ENCODE measurements around the gene KLHL33. TPM values are rescaled to one million over a fixed set of nuclear protein-coding genes. Genes with fewer than 3 reads are reported as not detected.

KLHL33 gene
- total RNA-seq, 1 donor from 2014 or later = 0.17 TPM

DNA sequence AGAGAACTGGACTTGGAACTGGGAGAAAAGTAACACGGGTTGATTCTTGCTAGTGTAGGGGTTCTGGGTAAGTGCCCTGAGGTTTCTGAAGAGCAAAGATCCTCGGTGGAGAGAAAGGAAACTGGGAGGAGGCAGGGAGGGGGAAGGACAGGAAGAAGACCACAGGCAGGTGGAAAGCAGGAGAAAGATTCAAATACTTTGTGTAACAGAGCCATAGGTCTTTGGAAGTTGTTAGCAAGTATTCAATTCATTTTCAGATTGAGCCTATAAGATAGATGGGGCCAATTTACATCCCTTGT lies 34.6 kb upstream of the KLHL33 start:
- peak overlapping the region; percentile 90 for H3K4me3 ChIP-seq (ENCODE audit: low read depth, low read length)
- no peak for DNase-seq (ENCODE audit: low read depth)
- TF ChIP-seq, protein P1, sequence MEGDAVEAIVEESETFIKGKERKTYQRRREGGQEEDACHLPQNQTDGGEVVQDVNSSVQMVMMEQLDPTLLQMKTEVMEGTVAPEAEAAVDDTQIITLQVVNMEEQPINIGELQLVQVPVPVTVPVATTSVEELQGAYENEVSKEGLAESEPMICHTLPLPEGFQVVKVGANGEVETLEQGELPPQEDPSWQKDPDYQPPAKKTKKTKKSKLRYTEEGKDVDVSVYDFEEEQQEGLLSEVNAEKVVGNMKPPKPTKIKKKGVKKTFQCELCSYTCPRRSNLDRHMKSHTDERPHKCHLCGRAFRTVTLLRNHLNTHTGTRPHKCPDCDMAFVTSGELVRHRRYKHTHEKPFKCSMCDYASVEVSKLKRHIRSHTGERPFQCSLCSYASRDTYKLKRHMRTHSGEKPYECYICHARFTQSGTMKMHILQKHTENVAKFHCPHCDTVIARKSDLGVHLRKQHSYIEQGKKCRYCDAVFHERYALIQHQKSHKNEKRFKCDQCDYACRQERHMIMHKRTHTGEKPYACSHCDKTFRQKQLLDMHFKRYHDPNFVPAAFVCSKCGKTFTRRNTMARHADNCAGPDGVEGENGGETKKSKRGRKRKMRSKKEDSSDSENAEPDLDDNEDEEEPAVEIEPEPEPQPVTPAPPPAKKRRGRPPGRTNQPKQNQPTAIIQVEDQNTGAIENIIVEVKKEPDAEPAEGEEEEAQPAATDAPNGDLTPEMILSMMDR (conservative IDR thresholded peaks at IDR 0.05; ENCODE audit: low read depth, low read length) = no peak

DNA sequence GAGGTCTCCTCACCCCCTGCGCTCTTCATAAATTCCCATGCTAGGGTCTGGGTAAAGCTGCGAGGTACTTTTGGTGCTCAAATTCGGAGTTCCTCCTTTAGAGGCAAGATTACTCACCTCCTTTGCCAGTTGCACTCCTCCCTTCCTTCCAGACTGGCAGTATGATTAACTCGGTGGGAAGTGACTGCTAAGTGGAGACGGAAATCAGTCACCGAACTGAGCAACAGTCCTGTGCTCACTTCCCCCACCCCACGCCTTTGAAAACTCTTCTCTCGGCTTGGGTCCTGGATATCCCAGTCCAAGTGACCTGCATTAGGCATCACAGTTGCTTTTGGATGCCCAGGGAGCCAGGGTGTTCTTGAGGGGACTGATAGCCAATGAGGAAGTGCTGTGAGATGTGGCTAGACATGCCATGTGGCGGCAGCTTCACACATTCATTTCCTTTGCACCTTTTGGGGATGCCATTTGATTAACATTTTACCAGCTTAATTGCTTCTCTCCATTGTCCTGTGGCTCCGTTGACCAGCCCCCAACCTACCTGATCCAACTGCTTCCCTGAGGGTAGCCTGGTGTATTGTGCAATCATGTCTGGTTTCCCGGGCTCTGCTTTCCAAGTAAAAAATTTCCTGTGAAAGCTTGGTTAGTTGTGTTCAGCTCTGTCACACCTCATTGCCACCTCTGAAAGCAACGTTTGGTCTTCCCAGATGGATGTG lies 34.1 kb upstream of the KLHL33 start:
- H3K4me3 ChIP-seq (ENCODE audit: low read depth, low read length) = peak overlapping the region; percentile 90
- peak; percentile 67 for DNase-seq (ENCODE audit: low read depth)
- TF ChIP-seq, protein P1 (conservative IDR thresholded peaks at IDR 0.05; ENCODE audit: low read depth, low read length) = no peak

DNA sequence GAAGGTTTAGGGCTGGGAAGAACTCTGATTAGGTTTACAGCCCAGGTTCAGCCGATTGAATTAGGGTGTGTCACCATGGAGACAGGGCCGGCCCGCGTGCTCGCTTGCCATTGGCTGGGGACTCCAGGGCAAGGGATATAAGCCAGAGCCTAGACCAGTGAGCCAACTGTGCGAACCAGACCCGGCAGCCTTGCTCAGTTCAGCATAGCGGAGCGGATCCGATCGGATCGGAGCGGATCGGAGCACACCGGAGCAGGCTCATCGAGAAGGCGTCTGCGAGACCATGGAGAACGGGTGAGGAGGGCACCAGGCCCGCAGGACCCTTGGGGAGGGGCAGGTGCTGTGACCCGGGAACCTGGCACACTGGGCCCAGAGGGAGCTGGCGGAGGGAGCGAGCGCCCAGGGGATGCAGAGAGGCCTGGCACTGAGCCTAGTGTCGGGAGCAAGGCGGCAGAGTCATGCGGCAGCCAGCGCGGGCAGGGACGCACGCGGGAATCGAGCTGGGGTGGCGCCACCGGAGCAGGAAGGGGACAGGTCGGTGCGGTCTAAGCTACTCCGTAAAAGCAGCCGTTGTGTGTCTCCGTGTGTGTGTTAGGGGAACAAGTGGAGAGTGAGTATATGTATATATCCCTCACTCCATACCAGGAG lies 33.4 kb upstream of the KLHL33 start, which contains the start of gene PNP:
Gene PNP, plus strand, starts transcription at position 165 of the 648 bp plus-strand sequence. Its CDS starts 119 bp downstream, at position 284.
- DNase-seq (ENCODE audit: low read depth) = peak; percentile 45
- TF ChIP-seq, protein P1 (conservative IDR thresholded peaks at IDR 0.05; ENCODE audit: low read depth, low read length) = no peak

DNA sequence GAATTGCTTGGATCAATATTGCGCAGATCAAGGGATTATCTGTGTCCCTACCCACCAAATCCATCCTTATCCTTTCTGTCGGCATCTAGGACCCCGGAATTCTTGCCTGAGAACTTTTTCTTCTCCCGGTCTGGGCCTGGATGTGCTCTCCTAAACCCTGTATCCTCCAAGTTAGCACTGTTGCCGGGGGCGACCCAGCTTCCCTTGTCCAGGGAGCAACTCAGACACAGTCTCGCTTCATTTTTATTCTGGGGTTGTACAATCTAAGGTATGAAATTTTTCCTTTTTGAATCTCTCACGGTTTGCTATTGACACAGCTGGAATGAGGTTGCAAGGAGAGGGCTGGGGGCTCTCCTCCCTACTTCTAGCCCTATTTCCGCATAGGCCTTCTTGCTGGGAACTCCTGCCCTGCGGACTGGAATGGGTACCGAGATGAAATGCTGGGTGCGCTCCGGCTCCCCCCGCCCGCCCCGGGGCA lies 32.8 kb upstream of the KLHL33 start:
- no peak for DNase-seq (ENCODE audit: low read depth)
- H3K4me3 ChIP-seq (ENCODE audit: low read depth, low read length) = peak overlapping the region; percentile 90
- TF ChIP-seq, protein P1 (conservative IDR thresholded peaks at IDR 0.05; ENCODE audit: low read depth, low read length) = no peak

More for the DNA sequence above, 33.4 kb upstream of the KLHL33 start, which contains the start of gene PNP:
- H3K4me3 ChIP-seq (ENCODE audit: low read depth, low read length) = peak within 1 kb of the TSS; percentile 90

DNA sequence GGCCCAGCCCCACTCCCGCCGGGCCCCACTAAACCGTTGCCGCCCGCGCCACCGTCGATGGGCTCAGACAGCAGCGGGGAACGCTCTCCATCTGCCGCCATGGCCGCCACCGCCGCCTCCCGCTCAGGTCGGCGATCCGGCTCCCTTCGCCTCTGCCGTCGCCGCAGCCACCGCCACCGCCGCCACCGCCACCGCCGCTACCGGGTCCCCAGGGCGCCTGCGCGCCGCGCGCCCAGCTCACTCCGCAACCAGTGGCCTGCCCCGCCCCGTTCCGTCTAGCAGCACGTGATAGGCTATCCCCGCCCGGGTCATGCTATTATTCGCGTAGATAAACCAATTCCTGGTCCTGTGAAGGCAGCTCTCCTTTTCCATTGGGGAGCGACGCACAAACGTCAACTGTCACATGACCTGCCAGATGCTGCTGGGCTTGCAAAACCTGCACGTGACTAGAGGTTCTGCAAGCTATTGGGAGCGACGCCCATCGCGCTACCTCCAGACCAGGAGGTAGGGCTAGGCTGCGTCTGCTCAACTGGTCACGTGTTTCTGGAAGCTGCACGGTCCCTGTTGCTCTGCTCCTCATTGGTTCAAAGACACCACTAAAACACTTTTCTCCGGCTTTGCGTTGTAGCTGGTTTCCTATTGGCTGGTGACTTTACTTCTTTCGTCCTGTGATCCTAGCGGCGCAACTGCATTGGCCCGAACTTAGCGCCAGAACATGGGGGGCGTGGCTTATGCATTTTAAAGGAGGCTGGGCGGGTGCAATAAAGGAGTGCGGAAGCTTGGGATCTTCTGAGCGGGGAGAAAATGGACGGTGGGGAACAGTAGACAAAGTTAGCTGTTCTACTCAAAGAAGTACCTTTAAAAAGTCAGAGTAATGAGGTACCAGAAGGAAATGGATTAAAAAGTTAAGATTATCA lies 25.5 kb upstream of the KLHL33 start, which contains the start of gene PIP4P1:
Gene PIP4P1, minus strand, starts transcription at position 210 of the 917 bp plus-strand sequence. Its CDS starts 109 bp downstream, at position 101.
- DNase-seq (ENCODE audit: low read depth) = peak; percentile 100
- peak within 1 kb of the TSS; percentile 89 for H3K4me3 ChIP-seq (ENCODE audit: low read depth, low read length)
- TF ChIP-seq, protein P1 (conservative IDR thresholded peaks at IDR 0.05; ENCODE audit: low read depth, low read length) = no peak

DNA sequence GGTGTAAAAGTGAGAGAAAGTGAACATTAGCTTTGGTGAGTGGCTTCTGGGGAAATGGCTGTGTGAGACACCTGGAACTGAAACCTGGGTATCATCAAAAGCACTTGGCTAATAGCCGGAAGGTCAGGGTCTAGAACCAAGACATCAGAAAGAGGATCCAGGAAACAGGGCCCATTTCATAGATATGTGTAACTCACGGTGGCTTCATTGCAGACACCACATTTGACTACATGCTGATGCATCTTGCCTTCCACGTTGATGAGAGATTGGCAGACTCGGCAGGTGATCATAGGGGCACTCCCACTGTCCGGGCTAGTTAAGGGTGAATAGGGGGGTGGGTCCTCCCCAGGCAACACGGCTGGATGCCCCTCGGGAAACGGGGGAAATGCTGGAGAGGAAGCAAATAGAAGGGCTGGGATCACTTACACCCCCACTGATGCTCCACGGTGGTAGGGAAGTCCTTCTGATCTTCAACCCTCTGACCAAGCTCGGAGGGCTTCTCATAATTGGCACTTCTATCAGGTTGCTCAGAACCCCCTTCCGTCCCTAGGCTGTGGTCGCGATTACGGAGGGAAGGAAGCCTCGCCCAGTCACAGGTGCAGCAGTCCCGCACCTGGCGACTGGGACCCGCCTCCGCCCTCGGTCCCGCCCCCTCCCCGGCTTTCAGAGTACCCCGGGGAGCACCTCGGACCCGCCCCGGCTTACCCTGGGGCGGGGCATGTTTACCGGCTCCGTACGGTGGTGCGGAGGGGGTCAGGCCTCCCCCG lies 24.7 kb upstream of the KLHL33 start:
- no peak for DNase-seq (ENCODE audit: low read depth)
- TF ChIP-seq, protein P1 (conservative IDR thresholded peaks at IDR 0.05; ENCODE audit: low read depth, low read length) = no peak

More for the DNA sequence above, 24.7 kb upstream of the KLHL33 start:
- peak overlapping the region; percentile 89 for H3K4me3 ChIP-seq (ENCODE audit: low read depth, low read length)

Data from epithelial cell of proximal tubule (primary cell).